Measurements from ENCODE around the gene LCOR. TPM values are rescaled to one million over a fixed set of nuclear protein-coding genes. Genes with fewer than 3 reads are reported as not detected.
"Not testable (repeated sequence)": the region's sequence is repeated elsewhere in the genome, so short reads cannot be mapped to it uniquely, and the experiment has no call there.

The LCOR gene
- total RNA-seq, 1 donor: 58.7 TPM

DNA sequence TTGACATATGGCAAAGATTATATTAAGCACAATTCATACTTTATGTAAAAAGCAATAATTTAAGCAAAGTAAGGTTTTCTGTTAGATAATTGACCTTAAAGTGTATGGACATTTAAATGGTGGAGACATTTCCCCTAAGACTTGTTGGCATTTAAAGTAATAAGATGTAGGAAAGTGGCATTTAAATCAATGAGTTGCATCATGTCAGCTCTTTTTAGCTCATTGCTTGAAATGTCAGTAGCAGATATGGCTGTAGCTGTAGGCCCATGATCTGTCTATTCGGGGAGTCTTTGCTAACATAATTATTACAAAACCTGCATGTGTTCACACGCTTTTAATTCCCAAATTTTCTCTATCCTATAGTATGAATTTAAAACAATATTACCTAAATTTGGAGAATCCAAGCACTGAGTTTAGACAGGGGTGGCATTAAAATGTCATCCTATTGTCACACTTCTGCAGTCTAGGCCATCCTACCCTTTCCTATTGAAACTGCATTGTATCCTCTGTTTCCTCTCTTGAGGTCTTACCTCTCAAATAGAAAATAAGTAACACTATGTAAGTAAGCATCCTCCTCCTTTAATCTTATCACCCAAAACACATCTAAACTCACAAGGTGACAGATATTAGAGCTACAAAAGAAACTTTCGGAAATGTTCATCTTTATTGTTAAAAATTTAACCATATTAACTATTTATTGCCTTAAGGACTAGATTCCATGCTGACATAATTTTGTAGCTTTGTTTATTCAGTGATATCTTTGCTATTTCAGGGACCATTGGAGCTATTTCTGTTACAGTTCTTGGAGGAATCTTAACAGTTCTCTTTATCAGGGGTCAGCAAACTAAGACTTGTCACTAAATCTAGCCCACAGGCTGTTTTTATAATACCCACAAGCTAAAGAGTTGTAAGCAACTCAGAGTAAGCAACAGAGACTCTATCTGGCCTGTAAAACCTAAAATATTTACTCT lies 91.2 kb downstream of the LCOR start:
- no peak overlapping the region for H3K4me3 ChIP-seq (ENCODE audit: low read depth, low read length)
- TF ChIP-seq CTCF (IDR thresholded peaks at IDR 0.05; ENCODE audit: insufficient read depth, low read depth, low read length): no peak
- DNase-seq (ENCODE audit: low read depth): no peak

GRCh38 chr10:96924861-96925260 lies 92.8 kb downstream of the LCOR start:
- no peak overlapping the region for H3K4me3 ChIP-seq (ENCODE audit: low read depth, low read length)
- no peak for TF ChIP-seq CTCF (IDR thresholded peaks at IDR 0.05; ENCODE audit: insufficient read depth, low read depth, low read length)

GRCh38 chr10:96930469-96930868 lies 98.4 kb downstream of the LCOR start:
- no peak for TF ChIP-seq CTCF (IDR thresholded peaks at IDR 0.05; ENCODE audit: insufficient read depth, low read depth, low read length)
- no peak for DNase-seq (ENCODE audit: low read depth)
- no peak overlapping the region for H3K4me3 ChIP-seq (ENCODE audit: low read depth, low read length)

More at GRCh38 chr10:96924861-96925260, 92.8 kb downstream of the LCOR start:
- DNase-seq (ENCODE audit: low read depth): no peak

DNA sequence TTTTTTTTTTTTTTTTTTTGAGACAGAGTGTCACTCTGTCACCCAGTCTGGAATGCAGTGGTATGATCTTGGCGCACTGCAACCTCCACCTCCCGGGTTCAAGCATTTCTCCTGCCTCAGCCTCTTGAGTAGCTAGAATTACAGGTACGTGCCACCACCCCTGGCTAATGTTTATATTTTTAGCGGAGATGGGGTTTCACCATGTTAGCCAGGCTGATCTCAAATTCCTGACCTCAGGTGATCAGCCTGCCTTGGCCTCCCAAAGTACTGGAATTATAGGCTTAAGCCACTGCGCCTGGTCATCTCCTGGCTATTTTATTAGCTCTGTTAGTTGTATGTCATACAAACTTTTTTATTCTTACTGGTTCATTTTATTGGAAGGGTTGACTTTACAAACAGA lies 103.0 kb downstream of the LCOR start:
- no peak for TF ChIP-seq CTCF (IDR thresholded peaks at IDR 0.05; ENCODE audit: insufficient read depth, low read depth, low read length)
- H3K4me3 ChIP-seq (ENCODE audit: low read depth, low read length): no peak overlapping the region
- no peak for DNase-seq (ENCODE audit: low read depth)

- no peak overlapping the region for H3K4me3 ChIP-seq (ENCODE audit: low read depth, low read length)
- DNase-seq (ENCODE audit: low read depth): no peak
- TF ChIP-seq CTCF (IDR thresholded peaks at IDR 0.05; ENCODE audit: insufficient read depth, low read depth, low read length): no peak
Measured at GRCh38 chr10:96935810-96936209, 103.7 kb downstream of the LCOR start.

DNA sequence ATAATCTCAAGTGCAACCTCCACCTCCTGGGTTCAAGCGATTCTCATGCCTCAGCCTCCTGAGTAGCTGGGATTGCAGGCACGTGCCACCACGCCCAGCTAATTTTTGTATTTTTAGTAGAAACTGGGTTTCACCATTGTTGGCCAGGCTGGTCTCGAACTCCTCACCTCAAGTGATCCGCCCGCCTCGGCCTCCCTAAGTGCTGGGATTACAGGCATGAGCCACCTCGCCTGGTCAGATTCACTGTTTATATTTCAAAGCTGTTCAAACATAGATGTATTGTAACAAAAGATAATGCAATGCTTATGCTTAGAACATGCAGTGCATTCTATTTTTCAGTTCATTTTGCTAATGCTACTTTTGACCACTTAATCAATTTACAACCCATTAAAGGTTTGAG lies 111.1 kb downstream of the LCOR start:
- not testable (repeated sequence) for DNase-seq (ENCODE audit: low read depth); H3K4me3 ChIP-seq (ENCODE audit: low read depth, low read length)

DNA sequence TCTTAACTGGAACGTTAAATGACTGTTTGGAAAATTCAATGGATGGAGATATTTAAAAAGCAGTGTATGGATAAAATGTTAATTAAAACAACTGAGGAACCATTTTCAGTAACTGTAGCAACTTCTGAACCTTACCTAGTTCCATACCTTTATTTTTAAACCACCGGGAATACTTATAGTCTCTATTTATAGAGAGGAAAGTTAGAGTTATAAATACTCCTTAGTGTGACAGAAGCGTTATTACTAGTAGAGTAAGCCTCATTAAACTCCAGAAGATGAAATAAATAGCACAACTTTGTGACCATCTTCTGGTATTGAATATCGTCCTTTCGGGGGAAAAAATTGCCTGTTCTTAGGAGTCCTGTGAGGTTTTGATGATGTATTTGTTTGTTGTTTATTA lies 114.9 kb downstream of the LCOR start:
- no peak overlapping the region for H3K4me3 ChIP-seq (ENCODE audit: low read depth, low read length)
- no peak for DNase-seq (ENCODE audit: low read depth)
- TF ChIP-seq CTCF (IDR thresholded peaks at IDR 0.05; ENCODE audit: insufficient read depth, low read depth, low read length): no peak

Measured in fibroblast of villous mesenchyme (primary cell).